Breast epithelium (tissue), 3 donors: ENCODE data around the gene ADH7.

Experiments
- CTCF ChIP-seq, 3 donors: fragments of 450-650 bp; IDR thresholded peaks; one replicate each; pipeline ENCODE4 v1.5.1; 2016 to 2017; ENCODE audit warnings: antibody characterized with exemption in 3 of 3, mild to moderate bottlenecking in 3 of 3, moderate library complexity in 3 of 3
- POLR2A ChIP-seq: fragments of 450-650 bp; IDR thresholded peaks from one replicate; pipeline ENCODE4 v1.6.1; 2016; ENCODE audit warnings: antibody characterized with exemption, mild to moderate bottlenecking, moderate library complexity

DNA sequence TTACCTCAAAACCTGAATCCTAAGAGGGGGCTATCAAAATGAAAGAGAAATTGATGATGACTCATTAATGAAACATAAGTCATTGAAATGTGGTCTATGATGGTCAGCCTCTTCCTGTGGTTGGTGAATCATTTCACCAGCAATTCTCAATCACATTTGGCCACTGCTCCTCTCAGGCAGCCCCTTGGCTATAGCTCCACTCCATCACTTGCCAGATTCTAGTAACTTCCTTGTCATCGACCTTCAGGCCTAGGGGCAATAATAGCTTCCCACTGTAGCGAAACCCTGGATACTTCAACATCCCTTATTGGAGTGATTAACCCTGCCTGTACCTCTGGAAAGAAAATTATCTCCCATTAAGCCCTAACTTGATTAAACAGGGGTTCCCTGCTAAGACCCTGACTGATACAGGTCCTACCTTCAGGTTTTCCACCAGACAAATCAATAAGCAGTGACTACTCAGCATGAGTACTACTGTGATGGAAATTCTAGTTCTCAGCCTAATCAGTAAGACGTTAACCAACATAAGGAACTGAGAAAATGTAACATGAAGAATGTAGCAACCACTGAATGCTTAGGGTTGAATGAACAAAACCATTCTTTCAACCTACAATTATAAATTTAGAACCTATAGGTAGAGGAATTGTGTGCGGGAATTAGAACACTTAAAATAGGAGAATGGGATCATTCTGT, 30.4 kb downstream of the ADH7 start:
- TF ChIP-seq POLR2A (no peak), CTCF (IDR thresholded peaks at IDR 0.05) (no peak)
